Skeletal muscle tissue (tissue), 4 donors: ENCODE results near the gene PDE4D. TPM values are rescaled to one million over a fixed set of nuclear protein-coding genes. Genes with fewer than 3 reads are reported as not detected.

Experiments used
- H3K27ac ChIP-seq: one replicate; pipeline ENCODE4 v1.7.0; 2013; ENCODE audit warnings: mild to moderate bottlenecking, low read depth, low read length, inconsistent platforms
- H3K27me3 ChIP-seq, 3 donors: one replicate each; pipeline ENCODE4 v1.7.0; 2013; ENCODE audit warnings: low read length in 3 of 3; ENCODE audit not compliant: control insufficient read depth in 3 of 3, insufficient read depth in 3 of 3
- H3K36me3 ChIP-seq, 3 donors: one replicate each; pipeline ENCODE4 v1.7.0; 2013; ENCODE audit warnings: low read length in 3 of 3; ENCODE audit not compliant: control insufficient read depth in 3 of 3, insufficient read depth in 3 of 3
- H3K4me1 ChIP-seq, 3 donors: one replicate each; pipeline ENCODE4 v1.7.0; 2013; ENCODE audit warnings: low read length in 3 of 3, mild to moderate bottlenecking in 3 of 3; ENCODE audit not compliant: control insufficient read depth in 3 of 3, insufficient read depth in 3 of 3
- H3K4me3 ChIP-seq, 3 donors: one replicate each; pipeline ENCODE4 v1.7.0; 2013; ENCODE audit warnings: low read length in 3 of 3
- H3K9ac ChIP-seq, 3 donors: one replicate each; pipeline ENCODE4 v1.7.0; 2013; ENCODE audit warnings: low read length in 3 of 3, mild to moderate bottlenecking in 3 of 3, moderate library complexity in 2 of 3, low read depth in 1 of 3
- H3K9me3 ChIP-seq, 3 donors: one replicate each; pipeline ENCODE4 v1.7.0; 2013; ENCODE audit warnings: low read length in 3 of 3; ENCODE audit not compliant: control insufficient read depth in 3 of 3
- total RNA-seq: library from RNA; depleted of rRNA; stranded (reverse); fragments of >200 nt; gene quantifications from one replicate; pipeline ENCODE4 v1.2.3, GENCODE V29; 2014
- donor health status: Osteomylitis.

Gene PDE4D
- total RNA-seq, 1 donor from 2014 or later: 59.0 TPM

DNA sequence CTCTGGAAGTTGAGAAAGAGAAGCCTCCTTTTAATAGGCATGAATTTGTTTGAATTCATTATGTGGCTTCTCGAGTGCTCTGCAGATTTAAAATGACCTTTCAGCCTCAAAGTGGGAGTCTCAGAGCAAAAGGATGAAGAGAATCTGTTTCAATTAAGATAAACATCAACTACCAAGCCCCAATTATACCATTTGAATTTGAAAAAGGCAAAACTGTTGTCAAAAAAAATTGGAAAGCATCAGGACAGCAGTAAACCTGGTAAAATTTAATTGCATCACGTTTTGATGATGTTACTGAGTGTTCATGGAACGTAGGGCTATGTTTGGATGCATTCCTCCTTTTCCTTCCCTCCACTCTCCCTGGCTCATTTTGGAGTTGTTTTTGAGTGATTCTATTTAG lies 637.2 kb downstream of the PDE4D start:
- H3K4me1 ChIP-seq: peaks cover 9 to 19% (median 17%) of the 10 kb centered on the region in 3 donors
- no peaks in the 10 kb centered on the region for H3K9me3 ChIP-seq
- H3K36me3 ChIP-seq: no peaks in the 10 kb centered on the region
- H3K27me3 ChIP-seq: no peaks in the 10 kb centered on the region
- H3K4me3 ChIP-seq: no peak overlapping the region
- no peak overlapping the region for H3K9ac ChIP-seq
- no peak overlapping the region for H3K27ac ChIP-seq

DNA sequence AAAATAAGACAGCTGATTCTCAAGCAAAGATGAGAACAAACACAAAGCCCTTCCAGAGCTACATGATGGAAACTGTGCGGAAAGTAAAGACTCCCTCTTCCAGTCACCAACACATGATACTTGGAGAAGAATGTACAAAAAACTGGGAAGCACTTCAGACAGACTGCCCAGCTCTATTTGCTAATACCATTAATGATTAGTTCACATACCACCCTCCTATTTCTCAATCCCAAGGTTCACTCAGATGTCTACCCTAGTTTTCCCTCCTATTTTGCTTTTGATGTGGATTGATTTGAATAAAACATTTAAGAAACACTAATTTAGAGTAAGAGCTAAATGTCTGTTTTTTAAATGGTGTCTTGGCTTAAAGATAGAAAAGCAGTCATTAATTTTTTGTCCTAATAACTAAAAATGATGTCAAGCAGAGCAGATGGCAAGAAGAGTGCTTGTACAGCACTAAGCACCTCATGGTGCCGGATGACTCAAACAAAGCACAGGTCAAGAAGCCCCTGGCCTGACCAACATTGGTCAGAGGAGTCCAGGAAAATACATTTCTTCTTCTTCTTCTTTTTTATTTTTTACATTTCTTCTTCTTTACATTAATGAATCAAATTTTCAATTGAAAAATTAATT lies 639.4 kb downstream of the PDE4D start:
- no peak overlapping the region for H3K27ac ChIP-seq
- H3K27me3 ChIP-seq: no peaks in the 10 kb centered on the region
- peaks cover 5 to 14% (median 13%) of the 10 kb centered on the region in 3 donors for H3K4me1 ChIP-seq
- H3K9ac ChIP-seq: no peak overlapping the region
- no peaks in the 10 kb centered on the region for H3K36me3 ChIP-seq
- H3K4me3 ChIP-seq: no peak overlapping the region
- no peaks in the 10 kb centered on the region for H3K9me3 ChIP-seq

DNA sequence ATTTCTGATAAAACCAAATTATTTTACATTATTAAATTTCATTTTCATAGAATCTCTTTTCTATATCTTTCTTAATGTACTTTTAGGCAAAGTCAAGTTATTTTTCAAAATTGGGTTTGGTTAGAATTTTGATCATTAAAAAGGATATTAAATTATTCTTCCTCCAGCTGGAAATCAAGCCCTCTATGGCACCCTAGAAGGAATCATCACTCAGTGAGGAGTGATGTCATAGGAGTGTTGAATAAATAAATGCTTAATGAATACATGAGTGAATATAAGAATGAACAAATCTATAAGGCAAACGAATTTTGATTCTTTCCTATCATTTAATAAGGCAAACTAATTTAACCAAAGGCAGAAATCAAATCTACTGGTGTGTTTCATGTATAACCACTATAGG lies 639.9 kb downstream of the PDE4D start:
- Histone ChIP-seq H3K27me3 (no peaks in the 10 kb centered on the region), H3K27ac (no peak overlapping the region), H3K4me3 (no peak overlapping the region), H3K4me1 (peaks cover 5 to 13% (median 10%) of the 10 kb centered on the region in 3 donors), H3K9ac (no peak overlapping the region), H3K9me3 (no peaks in the 10 kb centered on the region), H3K36me3 (no peaks in the 10 kb centered on the region)

DNA sequence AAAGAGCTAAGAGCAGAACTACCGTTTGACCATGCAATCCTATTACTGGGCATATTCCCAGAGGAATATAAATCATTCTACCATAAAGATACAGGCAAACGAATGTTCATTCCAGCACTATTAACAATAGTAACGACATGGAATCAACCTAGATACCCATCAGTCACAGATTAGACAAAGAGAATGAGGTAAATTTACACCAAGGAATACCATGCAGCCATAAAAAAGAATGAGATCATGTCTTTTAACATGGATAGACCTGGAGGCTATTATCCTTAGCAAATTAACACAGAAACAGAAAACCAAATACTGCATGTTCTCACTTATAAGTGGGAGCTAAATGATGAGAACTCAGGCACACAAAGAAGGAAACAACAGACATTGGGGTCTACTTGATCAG lies 641.9 kb downstream of the PDE4D start:
- no peak overlapping the region for H3K4me3 ChIP-seq
- no peaks in the 10 kb centered on the region for H3K36me3 ChIP-seq
- no peak overlapping the region for H3K27ac ChIP-seq
- H3K4me1 ChIP-seq: peaks cover 0 to 6% (median 5%) of the 10 kb centered on the region in 3 donors
- no peaks in the 10 kb centered on the region for H3K27me3 ChIP-seq
- H3K9me3 ChIP-seq: no peaks in the 10 kb centered on the region
- no peak overlapping the region for H3K9ac ChIP-seq

DNA sequence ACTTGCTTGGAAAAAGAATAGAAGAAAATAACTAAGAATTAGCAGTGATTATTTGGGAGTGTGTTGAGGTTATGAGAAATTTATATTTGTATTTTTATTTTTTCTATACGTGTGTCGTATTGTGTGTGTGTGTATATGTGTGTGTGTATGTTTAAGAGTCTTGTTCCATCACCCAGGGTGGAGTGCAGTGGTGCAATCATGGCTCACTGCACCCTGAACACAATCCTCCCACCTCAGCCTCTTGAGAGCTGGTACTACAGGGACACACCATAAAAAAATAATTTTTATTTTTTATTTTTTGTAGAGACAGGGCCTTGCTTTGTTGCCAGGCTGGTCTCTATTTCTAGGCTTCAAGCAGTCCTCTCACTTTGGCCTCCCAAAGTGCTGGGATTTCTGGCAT lies 643.8 kb downstream of the PDE4D start:
- peaks cover 8 to 14% (median 8%) of the 10 kb centered on the region in 3 donors for H3K4me1 ChIP-seq
- H3K27me3 ChIP-seq: no peaks in the 10 kb centered on the region
- no peaks in the 10 kb centered on the region for H3K9me3 ChIP-seq
- H3K4me3 ChIP-seq: no peak overlapping the region
- no peak overlapping the region for H3K27ac ChIP-seq
- no peak overlapping the region for H3K9ac ChIP-seq
- H3K36me3 ChIP-seq: no peaks in the 10 kb centered on the region

DNA sequence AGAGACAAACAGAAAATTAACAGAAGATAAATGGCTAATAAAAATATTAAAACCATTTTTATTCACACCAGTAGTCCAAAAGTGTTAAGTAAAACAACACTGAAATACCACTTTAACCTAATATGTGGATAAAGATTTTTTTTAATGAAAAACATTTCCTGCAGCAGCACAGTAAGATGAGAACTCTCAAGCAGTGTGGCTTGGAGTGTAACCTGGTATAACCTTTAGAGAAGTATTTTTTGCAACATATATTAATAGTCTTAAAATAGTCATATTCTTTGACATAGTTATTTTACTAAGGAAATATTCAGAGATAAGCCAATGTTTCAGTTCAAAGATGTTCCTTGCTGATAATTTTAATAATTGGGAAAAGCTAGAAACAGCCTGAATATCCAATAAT lies 644.4 kb downstream of the PDE4D start:
- no peak overlapping the region for H3K27ac ChIP-seq
- no peaks in the 10 kb centered on the region for H3K27me3 ChIP-seq
- no peaks in the 10 kb centered on the region for H3K9me3 ChIP-seq
- no peaks in the 10 kb centered on the region for H3K36me3 ChIP-seq
- no peak overlapping the region for H3K4me3 ChIP-seq
- H3K9ac ChIP-seq: no peak overlapping the region
- peaks cover 8 to 14% (median 8%) of the 10 kb centered on the region in 3 donors for H3K4me1 ChIP-seq

DNA sequence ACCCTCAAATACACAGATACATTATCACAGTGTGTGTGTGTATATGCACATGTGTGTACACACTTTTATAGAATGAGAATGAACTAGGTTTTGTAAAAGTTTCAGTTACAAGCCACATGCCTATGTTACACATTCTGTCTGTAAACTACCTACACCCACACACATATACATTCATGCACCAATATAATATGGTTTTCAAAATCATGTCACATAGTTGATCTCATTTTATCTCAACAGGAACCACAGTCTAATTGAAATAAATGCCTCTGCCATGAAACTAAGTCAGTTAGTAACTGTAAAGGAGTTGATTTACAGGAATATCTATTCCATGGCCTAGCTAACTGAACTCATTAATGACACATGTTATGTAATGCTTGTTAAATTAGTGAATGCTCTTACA lies 646.6 kb downstream of the PDE4D start:
- Histone ChIP-seq H3K9ac (no peak overlapping the region), H3K4me1 (peaks cover 8 to 18% (median 12%) of the 10 kb centered on the region in 3 donors), H3K4me3 (no peak overlapping the region), H3K36me3 (no peaks in the 10 kb centered on the region), H3K27me3 (no peaks in the 10 kb centered on the region), H3K27ac (no peak overlapping the region), H3K9me3 (no peaks in the 10 kb centered on the region)

DNA sequence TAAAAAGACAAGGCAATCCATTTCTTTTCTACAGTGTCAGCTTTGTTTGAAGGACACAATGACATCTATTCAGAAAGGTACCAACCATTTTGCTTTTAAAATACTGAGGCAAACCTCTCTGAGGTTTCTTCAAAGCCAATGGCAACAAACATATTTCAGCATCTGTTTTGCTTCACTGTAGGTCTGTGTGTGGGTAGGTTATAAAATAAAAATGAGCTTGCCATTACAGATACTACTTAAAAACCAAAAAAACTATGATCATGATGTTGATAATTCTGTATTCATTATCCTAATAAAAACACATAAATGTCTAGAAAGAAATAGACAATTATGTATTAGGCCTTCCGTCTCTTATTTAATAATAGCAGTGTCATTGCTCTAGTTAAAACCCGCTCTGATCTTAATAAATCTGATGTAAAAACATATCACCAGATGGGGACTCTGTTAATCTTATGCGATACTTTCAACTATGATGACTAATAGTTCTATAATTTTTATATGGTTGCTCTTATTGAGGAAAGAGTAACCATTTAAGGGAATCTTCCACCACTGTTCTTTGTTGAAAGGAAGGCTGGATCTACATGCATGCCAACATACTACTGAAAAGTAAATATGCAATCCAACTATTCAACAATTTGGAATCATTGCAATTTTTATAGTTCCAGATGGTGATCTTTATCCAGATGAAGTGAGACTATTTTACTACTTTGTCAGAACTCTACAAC lies 647.2 kb downstream of the PDE4D start:
- no peak overlapping the region for H3K27ac ChIP-seq
- no peak overlapping the region for H3K9ac ChIP-seq
- H3K4me3 ChIP-seq: no peak overlapping the region

DNA sequence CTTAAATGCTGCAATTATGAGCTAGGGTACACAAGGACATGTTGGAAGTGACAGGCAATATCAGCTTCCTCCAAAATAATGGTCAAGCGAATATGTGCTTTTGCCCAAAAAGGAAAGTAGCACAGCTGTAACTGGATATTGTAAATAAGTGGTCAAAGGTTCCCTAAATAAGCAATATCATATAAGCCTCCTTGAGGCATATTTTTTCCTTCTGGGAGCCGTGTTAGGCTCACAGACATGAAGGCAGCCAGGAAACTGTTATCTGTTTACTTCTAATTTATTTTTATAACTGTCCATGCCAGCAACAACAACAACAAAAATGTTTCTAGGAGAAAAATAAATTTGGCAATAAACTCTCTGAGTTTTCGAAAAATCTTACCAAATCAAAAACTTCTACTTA lies 648.3 kb downstream of the PDE4D start:
- H3K36me3 ChIP-seq: no peaks in the 10 kb centered on the region
- peak overlapping the region; percentile 31 for H3K27ac ChIP-seq
- peak overlapping the region in 1 of 3 donors; percentile 45 for H3K9ac ChIP-seq
- H3K9me3 ChIP-seq: no peaks in the 10 kb centered on the region
- peaks cover 12 to 31% (median 24%) of the 10 kb centered on the region in 3 donors for H3K4me1 ChIP-seq
- H3K27me3 ChIP-seq: no peaks in the 10 kb centered on the region
- H3K4me3 ChIP-seq: no peak overlapping the region

More for the DNA sequence above, 647.2 kb downstream of the PDE4D start:
- no peaks in the 10 kb centered on the region for H3K27me3 ChIP-seq
- H3K36me3 ChIP-seq: no peaks in the 10 kb centered on the region
- peaks cover 10 to 23% (median 14%) of the 10 kb centered on the region in 3 donors for H3K4me1 ChIP-seq
- no peaks in the 10 kb centered on the region for H3K9me3 ChIP-seq

DNA sequence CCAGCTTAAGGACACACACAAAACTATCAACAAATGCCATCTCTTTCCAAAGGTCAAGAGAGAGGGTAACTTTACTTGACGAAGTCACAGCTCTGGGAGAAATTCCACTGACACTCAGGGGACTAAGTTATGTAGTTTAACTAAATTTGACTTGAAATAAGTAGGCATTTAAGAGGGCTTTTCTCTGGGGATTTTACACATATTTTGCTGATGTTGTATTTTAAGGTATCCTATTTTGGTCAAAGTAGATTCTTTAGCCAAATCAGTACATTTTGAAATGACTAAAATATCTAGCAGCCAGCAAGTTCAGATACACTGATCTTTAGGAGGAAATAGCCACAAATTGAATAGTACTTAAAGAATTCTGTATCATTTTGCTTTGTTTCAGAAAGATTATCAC lies 652.0 kb downstream of the PDE4D start:
- Histone ChIP-seq H3K36me3 (no peaks in the 10 kb centered on the region), H3K9ac (no peak overlapping the region), H3K4me1 (peaks cover 23 to 50% (median 44%) of the 10 kb centered on the region in 3 donors), H3K4me3 (no peak overlapping the region), H3K27me3 (no peaks in the 10 kb centered on the region), H3K27ac (no peak overlapping the region), H3K9me3 (no peaks in the 10 kb centered on the region)
